HG02938 (cell line): Measurements from ENCODE around the gene IZUMO1.
"Not testable (repeated sequence)": the region's sequence is repeated elsewhere in the genome, so short reads cannot be mapped to it uniquely, and the experiment has no call there.

Source experiments
- ATAC-seq: cut with Tn5 transposase; IDR thresholded peaks from one replicate; pipeline ENCODE4 v1.9.1; 2021; ENCODE audit warnings: mild to moderate bottlenecking, moderate library complexity; ENCODE audit not compliant: unreplicated experiment

The IZUMO1 gene

GRCh38 chr19:48746738-48747575 is at the start of gene IZUMO1:
Gene IZUMO1, minus strand, starts transcription at chr19:48746909. Its CDS starts 1,050 bp downstream, at chr19:48745859.
- ATAC-seq: no peak

- ATAC-seq: no peak
These were observed 49.0 kb upstream of the IZUMO1 start for GRCh38 chr19:48795685-48796070.

GRCh38 chr19:48795055-48795684 is 48.5 kb upstream of the IZUMO1 start:
- ATAC-seq: peak; percentile 58

GRCh38 chr19:48794291-48794690 is 47.6 kb upstream of the IZUMO1 start:
- ATAC-seq: no peak

- no peak for ATAC-seq
These were observed 46.6 kb upstream of the IZUMO1 start for GRCh38 chr19:48793271-48793670.

- not testable (repeated sequence) for ATAC-seq
These were observed 40.6 kb upstream of the IZUMO1 start for GRCh38 chr19:48787331-48787730.

GRCh38 chr19:48786422-48786821 is 39.7 kb upstream of the IZUMO1 start:
- ATAC-seq: not testable (repeated sequence)

GRCh38 chr19:48784527-48784926 is 37.8 kb upstream of the IZUMO1 start:
- no peak for ATAC-seq

- no peak for ATAC-seq
These were observed 34.1 kb upstream of the IZUMO1 start for GRCh38 chr19:48780631-48781391.

GRCh38 chr19:48779636-48780035 is 32.9 kb upstream of the IZUMO1 start:
- no peak for ATAC-seq

- ATAC-seq: no peak
These were observed 31.0 kb upstream of the IZUMO1 start for GRCh38 chr19:48777720-48778119.

GRCh38 chr19:48777139-48777538 is 30.4 kb upstream of the IZUMO1 start:
- no peak for ATAC-seq

- no peak for ATAC-seq
These were observed 25.8 kb upstream of the IZUMO1 start for GRCh38 chr19:48772503-48772953.

- no peak for ATAC-seq
These were observed 24.2 kb upstream of the IZUMO1 start for GRCh38 chr19:48770734-48771472.

GRCh38 chr19:48770266-48770665 is 23.6 kb upstream of the IZUMO1 start:
- ATAC-seq: no peak

GRCh38 chr19:48768994-48769713 is 22.4 kb upstream of the IZUMO1 start:
- no peak for ATAC-seq

GRCh38 chr19:48768171-48768753 is 21.6 kb upstream of the IZUMO1 start:
- not testable (repeated sequence) for ATAC-seq

- ATAC-seq: not testable (repeated sequence)
These were observed 19.1 kb upstream of the IZUMO1 start for GRCh38 chr19:48765816-48766215.

GRCh38 chr19:48760504-48761205 is 13.9 kb upstream of the IZUMO1 start:
- ATAC-seq: no peak
